Kidney tubule cell (primary cell): ENCODE results near the gene WIZ.

Source experiments
- DNase-seq: peaks from one replicate; pipeline ENCODE4 v3.0.0-alpha.2; 2018; ENCODE audit warnings: low spot score

Gene WIZ

DNA sequence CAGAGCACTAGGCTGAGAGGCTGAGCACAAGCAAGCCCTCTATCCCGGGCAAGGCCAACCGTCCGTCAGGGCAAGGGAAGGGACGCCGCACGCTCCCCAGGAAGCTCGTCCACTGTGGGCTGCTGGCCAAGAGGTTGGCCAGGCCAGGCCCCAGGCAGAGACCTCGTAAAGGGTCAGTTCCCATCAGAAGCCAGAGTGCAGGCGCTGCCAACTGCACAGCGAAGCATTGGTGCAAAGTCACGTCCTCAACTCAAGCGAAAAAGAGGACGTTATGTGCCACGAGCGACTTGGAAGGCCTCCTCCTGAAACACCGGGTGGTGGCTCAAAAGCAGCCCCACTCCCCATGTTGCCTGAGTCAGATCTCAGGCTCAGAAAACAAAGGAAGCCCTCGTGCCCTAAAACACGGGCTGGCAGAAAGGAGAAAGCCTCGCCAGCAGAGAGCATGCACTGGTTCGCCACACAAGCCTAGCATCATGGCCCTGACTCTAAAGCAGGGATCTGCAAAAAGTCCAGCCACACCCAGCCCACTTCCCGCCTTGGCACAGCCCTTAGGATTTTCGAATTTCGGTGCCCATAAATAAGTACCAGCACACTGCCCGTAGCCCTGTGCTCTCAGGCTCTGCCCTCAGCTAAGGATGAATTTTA is 74.8 kb downstream of the WIZ start:
- peak; percentile 52 for DNase-seq

DNA sequence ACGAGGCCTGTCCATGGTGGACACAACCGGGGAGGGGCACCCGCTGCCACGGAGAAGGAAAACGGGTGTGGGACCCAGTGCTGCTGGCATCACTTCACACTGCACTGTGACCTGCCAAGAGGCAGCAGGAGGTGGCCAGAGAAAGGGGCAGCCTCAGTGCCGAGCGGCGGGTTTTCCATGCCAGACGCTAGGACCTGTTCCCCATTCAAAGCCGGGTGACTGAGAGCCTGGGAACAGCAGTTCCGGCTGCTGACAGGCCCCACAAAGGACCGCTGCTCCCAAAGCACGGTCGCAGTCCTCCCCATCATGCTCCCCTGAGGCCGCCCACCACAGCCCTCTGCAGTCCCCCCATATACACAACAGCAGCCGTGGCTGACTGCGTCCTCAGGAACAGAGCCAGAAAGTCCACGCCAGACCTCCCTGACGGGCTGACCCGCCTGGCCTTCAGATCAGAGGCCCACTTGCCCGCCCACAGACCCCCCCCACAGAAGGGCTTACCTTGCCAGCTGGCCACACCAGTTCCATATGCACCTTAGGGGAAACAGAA is 75.6 kb downstream of the WIZ start:
- no peak for DNase-seq

DNA sequence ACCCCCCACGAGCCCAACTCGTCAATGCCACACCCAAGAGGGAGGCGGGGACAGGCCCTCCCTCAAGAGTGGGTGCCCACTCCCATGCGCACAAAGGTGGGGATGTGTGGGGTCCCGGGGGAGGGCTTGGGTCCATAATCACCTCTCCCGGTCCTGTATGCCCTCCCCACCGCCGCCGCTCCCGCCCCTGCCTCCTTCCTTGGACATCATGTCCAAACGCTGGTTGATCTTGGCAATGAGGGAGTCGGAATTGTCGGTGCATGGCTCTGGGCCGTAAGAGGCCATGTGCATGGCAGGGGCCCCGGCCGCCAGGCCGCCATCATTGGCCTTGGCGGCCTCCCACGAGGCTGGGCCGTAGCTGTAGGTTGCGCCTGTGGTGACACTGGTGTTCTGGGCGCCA is 76.1 kb downstream of the WIZ start:
- no peak for DNase-seq

DNA sequence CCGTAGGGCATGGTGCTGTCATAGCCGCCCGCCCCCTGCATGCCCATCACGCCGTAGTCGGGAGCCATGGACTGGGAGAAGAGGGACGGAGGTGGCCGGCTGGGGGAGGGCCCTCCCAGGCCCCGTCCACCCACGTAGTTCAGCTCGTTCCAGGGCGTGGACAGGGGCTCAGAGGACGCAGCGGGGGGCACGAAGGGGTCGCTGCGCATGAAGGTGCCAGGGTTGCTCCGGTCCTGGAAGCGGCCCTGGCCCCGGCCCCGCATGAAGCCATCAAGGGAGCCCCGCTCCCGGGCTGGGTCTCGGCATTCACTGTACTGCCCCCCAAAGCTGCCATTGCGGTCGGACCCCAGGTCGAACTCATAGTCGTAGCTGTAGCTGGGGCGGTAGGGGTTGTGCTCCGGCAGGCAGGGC is 76.9 kb downstream of the WIZ start:
- DNase-seq: no peak

DNA sequence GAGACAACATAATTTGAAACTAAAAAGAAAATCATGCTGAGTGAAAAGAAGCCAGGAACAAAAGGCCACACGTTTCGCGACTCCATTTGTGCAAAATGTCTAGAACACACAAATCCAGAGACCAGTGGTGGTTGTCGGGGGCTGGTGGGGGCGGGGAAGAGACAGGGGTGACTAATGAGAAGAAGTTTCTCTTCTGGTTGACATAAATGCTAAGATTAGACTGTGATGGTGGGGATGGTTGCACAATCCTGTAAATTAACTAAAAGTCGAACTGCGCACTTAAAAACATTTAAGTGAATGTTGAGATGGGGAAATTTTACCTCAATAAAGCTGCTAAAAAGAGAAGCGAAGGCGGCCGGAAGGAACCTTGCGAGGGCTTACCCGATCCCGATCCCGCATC is 77.3 kb downstream of the WIZ start:
- no peak for DNase-seq

DNA sequence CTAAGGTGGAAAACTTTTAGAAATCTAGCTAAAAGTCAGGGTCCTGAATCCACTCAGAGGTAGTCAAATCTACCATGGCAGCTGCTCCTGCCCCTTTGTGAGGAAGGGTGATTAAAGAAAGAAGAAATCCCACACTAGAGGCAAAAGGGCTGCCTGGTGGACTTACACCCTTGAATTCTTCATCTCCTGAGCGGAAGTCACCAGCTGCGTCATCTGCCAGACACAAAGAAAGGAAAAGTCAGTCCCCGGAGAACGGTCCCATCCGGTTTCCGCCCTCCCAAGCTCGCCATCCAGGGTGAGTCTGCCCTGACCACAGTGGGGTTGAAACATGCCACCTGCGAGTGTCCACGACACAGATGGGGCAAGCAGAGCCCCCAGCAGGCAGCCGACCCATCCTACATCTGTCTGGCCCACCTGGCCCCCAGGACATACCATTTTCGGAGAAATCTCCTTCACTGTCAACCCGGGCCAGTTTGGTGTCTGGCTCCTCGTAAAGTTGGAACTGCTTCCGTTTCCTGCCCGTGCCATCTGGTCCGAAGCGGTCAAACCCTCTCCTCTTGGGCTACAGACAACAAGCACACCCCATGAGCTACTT is 77.9 kb downstream of the WIZ start:
- DNase-seq: no peak

DNA sequence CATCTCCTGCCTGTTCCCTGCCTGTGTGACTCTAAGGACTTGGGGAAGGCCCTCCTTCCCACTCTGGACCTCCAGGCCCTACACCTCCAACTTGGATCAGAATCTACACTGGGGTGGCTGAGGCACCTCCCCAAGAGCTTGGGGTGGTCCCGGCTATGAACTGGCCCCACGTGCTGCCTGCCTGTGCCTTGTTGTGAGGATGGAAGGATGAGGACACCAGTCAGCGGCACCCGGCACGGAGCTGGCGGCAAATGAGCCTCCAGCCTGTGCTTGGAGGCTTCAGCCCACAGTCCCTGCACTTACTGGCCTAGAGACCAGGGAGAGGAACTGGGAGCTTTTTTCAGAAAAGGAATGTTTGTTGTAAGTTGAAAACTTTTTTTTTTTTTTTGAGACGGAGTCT is 78.6 kb downstream of the WIZ start:
- DNase-seq: no peak
